GM21447 (cell line): ENCODE results near the gene PDZD4.
"Not testable (repeated sequence)": the region's sequence is repeated elsewhere in the genome, so short reads cannot be mapped to it uniquely, and the experiment has no call there.

Source experiments
- ATAC-seq: cut with Tn5 transposase; IDR thresholded peaks from one replicate; pipeline ENCODE4 v1.9.1; 2021; ENCODE audit not compliant: unreplicated experiment

Gene PDZD4

GRCh38 chrX:153844509-153845082, 14.3 kb upstream of the PDZD4 start:
- ATAC-seq = no peak

- no peak for ATAC-seq
Measured at GRCh38 chrX:153836921-153837320, 6.6 kb upstream of the PDZD4 start.

GRCh38 chrX:153832728-153833127, 2.4 kb upstream of the PDZD4 start:
- ATAC-seq = no peak

- ATAC-seq = no peak
Measured at GRCh38 chrX:153831429-153832150, 1.2 kb upstream of the PDZD4 start.

GRCh38 chrX:153830640-153831428, 490 bp upstream of the PDZD4 start:
- no peak for ATAC-seq

- no peak for ATAC-seq
Measured at GRCh38 chrX:153829549-153829798, 870 bp downstream of the PDZD4 start.

GRCh38 chrX:153828723-153829548, 1.4 kb downstream of the PDZD4 start:
- ATAC-seq = no peak

- ATAC-seq = no peak
Measured at GRCh38 chrX:153828308-153828707, 2.0 kb downstream of the PDZD4 start.

GRCh38 chrX:153827903-153828302, 2.4 kb downstream of the PDZD4 start:
- ATAC-seq = no peak

- no peak for ATAC-seq
Measured at GRCh38 chrX:153827016-153827415, 3.3 kb downstream of the PDZD4 start.

- no peak for ATAC-seq
Measured at GRCh38 chrX:153825042-153825441, 5.3 kb downstream of the PDZD4 start.

- no peak for ATAC-seq
Measured at GRCh38 chrX:153824348-153824747, 6.0 kb downstream of the PDZD4 start.

- ATAC-seq = no peak
Measured at GRCh38 chrX:153821066-153821465, 9.3 kb downstream of the PDZD4 start.

- no peak for ATAC-seq
Measured at GRCh38 chrX:153820601-153821000, 9.7 kb downstream of the PDZD4 start.

GRCh38 chrX:153819384-153820040, 10.8 kb downstream of the PDZD4 start:
- no peak for ATAC-seq

- ATAC-seq = no peak
Measured at GRCh38 chrX:153818571-153819383, 11.6 kb downstream of the PDZD4 start.

GRCh38 chrX:153818064-153818463, 12.3 kb downstream of the PDZD4 start:
- not testable (repeated sequence) for ATAC-seq

GRCh38 chrX:153816831-153817690, 13.3 kb downstream of the PDZD4 start:
- ATAC-seq = no peak
